Panc1 (cell line): ENCODE measurements around the gene GABRE.

ENCODE experiments used
- CTCF ChIP-seq: fragments of 450-650 bp; IDR thresholded peaks from 2 replicates; pipeline ENCODE4 v1.5.1; 2017; ENCODE audit warnings: mild to moderate bottlenecking
- POLR2AphosphoS5 ChIP-seq: IDR thresholded peaks from 2 replicates; pipeline ENCODE4 v1.6.1; 2012; ENCODE audit warnings: mild to moderate bottlenecking, low read depth, low read length, moderate library complexity

GRCh38 chrX:152020888-152021287, 46.4 kb upstream of the GABRE start:
- TF ChIP-seq CTCF = no peak
- no peak for TF ChIP-seq POLR2AphosphoS5
